WTC11 (cell line): Measurements from ENCODE around the gene DSTN. TPM values are rescaled to one million over a fixed set of nuclear protein-coding genes. Genes with fewer than 3 reads are reported as not detected.

Source experiments
- ATAC-seq: fragments of 200-7000 bp; cut with Tn5 transposase; 2 replicates; pipeline ENCODE4 v1.10.0; 2021; ENCODE audit warnings: mild to moderate bottlenecking, moderate library complexity
- CTCF ChIA-PET: fragments of 300-600 bp; sonication (Branson Sonifier 250); formaldehyde crosslinking; loops from one replicate; lab custom pipeline; 2021; ENCODE audit warnings: antibody characterized with exemption; lab: Charles Lee
- POLR2A ChIA-PET: fragments of 350-600 bp; sonication (Branson Sonifier 250); formaldehyde crosslinking; loops from one replicate; lab custom pipeline; 2021; ENCODE audit warnings: antibody characterized with exemption; lab: Charles Lee
- DNase-seq: peaks from one replicate; pipeline ENCODE4 v3.0.0; 2021; ENCODE audit warnings: low spot score
- H3K27ac Mint-ChIP-seq: 2 replicates; pipeline ENCODE4 v1.8.0; 2021; ENCODE audit warnings: mixed read lengths
- H3K27me3 Mint-ChIP-seq: 2 replicates; pipeline ENCODE4 v1.8.0; 2021; ENCODE audit warnings: low read depth, mild to moderate bottlenecking, moderate library complexity, mixed read lengths
- H3K36me3 Mint-ChIP-seq: 2 replicates; pipeline ENCODE4 v1.8.0; 2021; ENCODE audit warnings: mixed read lengths
- H3K4me1 Mint-ChIP-seq: 2 replicates; pipeline ENCODE4 v1.8.0; 2022; ENCODE audit warnings: mixed read lengths
- H3K4me3 Mint-ChIP-seq: 2 replicates; pipeline ENCODE4 v1.8.0; 2021; ENCODE audit warnings: mild to moderate bottlenecking, moderate library complexity, mixed read lengths
- H3K9me3 Mint-ChIP-seq: 2 replicates; pipeline ENCODE4 v1.8.0; 2021; ENCODE audit warnings: mixed read lengths
- CREM ChIP-seq: sonication (generic); formaldehyde crosslinking; IDR thresholded peaks from 2 replicates; pipeline ENCODE4 v1.8.1; 2022; ENCODE audit warnings: mild to moderate bottlenecking, missing genetic modification reagents, moderate library complexity
- ESRRA ChIP-seq: sonication (generic); formaldehyde crosslinking; IDR thresholded peaks from 2 replicates; pipeline ENCODE4 v1.8.1; 2022; ENCODE audit warnings: mild to moderate bottlenecking, missing genetic modification reagents, borderline replicate concordance
- ETV6 ChIP-seq: sonication (generic); formaldehyde crosslinking; IDR thresholded peaks from 2 replicates; pipeline ENCODE4 v1.8.1; 2022; ENCODE audit warnings: mild to moderate bottlenecking, missing genetic modification reagents
- FOXJ3 ChIP-seq: sonication (generic); formaldehyde crosslinking; IDR thresholded peaks from 2 replicates; pipeline ENCODE4 v1.9.0; 2021; ENCODE audit warnings: missing genetic modification reagents, mild to moderate bottlenecking, borderline replicate concordance
- NFYB ChIP-seq: sonication (generic); formaldehyde crosslinking; conservative IDR thresholded peaks from 2 replicates; pipeline ENCODE4 v1.8.0; 2022; ENCODE audit warnings: low read depth, missing genetic modification reagents
- OVOL2 ChIP-seq: fragments of 250-450 bp; sonication (Bioruptor Pico); IDR thresholded peaks from 2 replicates; pipeline ENCODE4 v1.9.0; 2021; ENCODE audit warnings: mild to moderate bottlenecking, borderline replicate concordance
- PRRX2 ChIP-seq: fragments of 250-450 bp; sonication (Bioruptor Pico); IDR thresholded peaks from 2 replicates; pipeline ENCODE4 v1.8.0; 2021; ENCODE audit warnings: mild to moderate bottlenecking
- RELA ChIP-seq: sonication (generic); formaldehyde crosslinking; IDR thresholded peaks from 2 replicates; pipeline ENCODE4 v1.8.1; 2022; ENCODE audit warnings: missing genetic modification reagents, mild to moderate bottlenecking, borderline replicate concordance
- SP1 ChIP-seq: sonication (generic); formaldehyde crosslinking; conservative IDR thresholded peaks from 2 replicates; pipeline ENCODE4 v1.8.1; 2022; ENCODE audit warnings: missing genetic modification reagents
- ZNF219 ChIP-seq: sonication (generic); formaldehyde crosslinking; IDR thresholded peaks from 2 replicates; pipeline ENCODE4 v1.8.0; 2023; ENCODE audit warnings: missing genetic modification reagents, mild to moderate bottlenecking, borderline replicate concordance
- ZNF317 ChIP-seq: sonication (generic); formaldehyde crosslinking; IDR thresholded peaks from 2 replicates; pipeline ENCODE4 v1.8.1; 2023; ENCODE audit warnings: low read depth, mild to moderate bottlenecking, moderate library complexity, missing genetic modification reagents, borderline replicate concordance
- ZNF671 ChIP-seq: fragments of 250-450 bp; sonication (Bioruptor Pico); IDR thresholded peaks from 2 replicates; pipeline ENCODE4 v1.8.0; 2021; ENCODE audit warnings: mild to moderate bottlenecking
- total RNA-seq: library from RNA; stranded (reverse); gene quantifications from 3 replicates; pipeline ENCODE4 v1.2.3, GENCODE V29; 2021
- TF ChIP-seq, protein P1 (sequence below): sonication (generic); formaldehyde crosslinking; conservative IDR thresholded peaks from 2 replicates; pipeline ENCODE4 v1.8.1; 2023; ENCODE audit warnings: mild to moderate bottlenecking, low read depth, missing genetic modification reagents, moderate library complexity
- TF ChIP-seq, protein P2 (sequence below): fragments of 250-450 bp; sonication (Bioruptor Pico); conservative IDR thresholded peaks from 2 replicates; pipeline ENCODE4 v1.9.0; 2021; ENCODE audit warnings: mild to moderate bottlenecking
- TF ChIP-seq, protein P3 (sequence below): sonication (generic); formaldehyde crosslinking; IDR thresholded peaks from 2 replicates; pipeline ENCODE4 v1.8.1; 2023; ENCODE audit warnings: mild to moderate bottlenecking, missing genetic modification reagents, moderate library complexity
- TF ChIP-seq, protein P4 (sequence below): sonication (generic); formaldehyde crosslinking; IDR thresholded peaks from 2 replicates; pipeline ENCODE4 v1.8.1; 2023; ENCODE audit warnings: mild to moderate bottlenecking, missing genetic modification reagents, moderate library complexity
- TF ChIP-seq, protein P5 (sequence below): sonication (generic); formaldehyde crosslinking; IDR thresholded peaks from 2 replicates; pipeline ENCODE4 v1.8.0; 2022; ENCODE audit warnings: missing genetic modification reagents
- TF ChIP-seq, protein P6 (sequence below): sonication (generic); formaldehyde crosslinking; IDR thresholded peaks from 2 replicates; pipeline ENCODE4 v1.8.0; 2022; ENCODE audit warnings: mild to moderate bottlenecking, missing genetic modification reagents
- TF ChIP-seq, protein P7 (sequence below): sonication (generic); formaldehyde crosslinking; IDR thresholded peaks from 2 replicates; pipeline ENCODE4 v1.8.1; 2022; ENCODE audit warnings: low read depth, mild to moderate bottlenecking, moderate library complexity, missing genetic modification reagents, borderline replicate concordance
- TF ChIP-seq, protein P8 (sequence below): sonication (generic); formaldehyde crosslinking; conservative IDR thresholded peaks from 2 replicates; pipeline ENCODE4 v1.8.1; 2022; ENCODE audit warnings: mild to moderate bottlenecking, missing genetic modification reagents

DSTN gene
- total RNA-seq, 1 experiment from 2014 or later: 153 TPM

DNA sequence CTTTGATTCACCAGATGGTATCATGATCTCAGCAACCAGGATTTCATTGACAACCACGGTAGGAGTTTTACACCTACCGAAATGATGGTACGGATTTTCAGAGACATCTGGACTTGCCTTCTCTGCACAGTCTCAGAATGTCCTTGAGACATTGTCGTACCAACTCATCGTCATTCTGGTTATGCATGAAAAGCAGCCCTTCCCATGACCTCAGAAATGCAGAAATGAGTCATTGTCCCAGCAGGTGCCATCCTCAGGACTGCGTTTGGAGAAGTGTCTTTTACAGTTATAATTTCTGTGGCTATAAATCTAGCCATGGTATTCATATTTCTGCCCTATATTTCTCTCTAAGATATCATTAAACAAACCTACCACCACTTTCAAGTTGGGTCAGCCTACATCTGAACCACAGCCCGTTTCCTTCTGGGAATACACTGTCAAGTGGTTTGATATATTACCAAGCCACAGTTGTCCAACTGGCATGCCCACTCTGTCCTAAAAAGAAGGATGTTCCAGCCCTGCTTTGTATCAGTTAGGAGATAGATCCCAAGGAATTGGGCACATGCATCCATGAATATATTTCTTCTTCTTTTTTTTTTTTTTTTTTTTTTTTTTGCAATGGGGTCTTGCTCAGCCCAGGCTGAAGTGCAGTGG is 31.2 kb upstream of the DSTN start:
- Mint-ChIP-seq H3K4me3 (no peak overlapping the region), H3K36me3 (peaks cover 4% of the 10 kb centered on the region)
- DNase-seq: no peak
- POLR2A ChIA-PET: interaction anchor here (0.6 kb wide), 1 partner anchor 30 kb away, joined by 9 read pairs; no protein-coding TSS in a partner anchor
- TF ChIP-seq, protein P1, sequence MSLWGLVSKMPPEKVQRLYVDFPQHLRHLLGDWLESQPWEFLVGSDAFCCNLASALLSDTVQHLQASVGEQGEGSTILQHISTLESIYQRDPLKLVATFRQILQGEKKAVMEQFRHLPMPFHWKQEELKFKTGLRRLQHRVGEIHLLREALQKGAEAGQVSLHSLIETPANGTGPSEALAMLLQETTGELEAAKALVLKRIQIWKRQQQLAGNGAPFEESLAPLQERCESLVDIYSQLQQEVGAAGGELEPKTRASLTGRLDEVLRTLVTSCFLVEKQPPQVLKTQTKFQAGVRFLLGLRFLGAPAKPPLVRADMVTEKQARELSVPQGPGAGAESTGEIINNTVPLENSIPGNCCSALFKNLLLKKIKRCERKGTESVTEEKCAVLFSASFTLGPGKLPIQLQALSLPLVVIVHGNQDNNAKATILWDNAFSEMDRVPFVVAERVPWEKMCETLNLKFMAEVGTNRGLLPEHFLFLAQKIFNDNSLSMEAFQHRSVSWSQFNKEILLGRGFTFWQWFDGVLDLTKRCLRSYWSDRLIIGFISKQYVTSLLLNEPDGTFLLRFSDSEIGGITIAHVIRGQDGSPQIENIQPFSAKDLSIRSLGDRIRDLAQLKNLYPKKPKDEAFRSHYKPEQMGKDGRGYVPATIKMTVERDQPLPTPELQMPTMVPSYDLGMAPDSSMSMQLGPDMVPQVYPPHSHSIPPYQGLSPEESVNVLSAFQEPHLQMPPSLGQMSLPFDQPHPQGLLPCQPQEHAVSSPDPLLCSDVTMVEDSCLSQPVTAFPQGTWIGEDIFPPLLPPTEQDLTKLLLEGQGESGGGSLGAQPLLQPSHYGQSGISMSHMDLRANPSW: no peak
- TF ChIP-seq ZNF317 (CRISPR knock-in tag) (no peak), NFYB (no peak), ESRRA (CRISPR knock-in tag) (no peak), FOXJ3 (CRISPR knock-in tag) (no peak), ETV6 (CRISPR knock-in tag) (no peak), RELA (CRISPR knock-in tag) (no peak), ZNF671 (CRISPR knock-in tag) (no peak), SP1 (CRISPR knock-in tag) (no peak), ZNF219 (CRISPR knock-in tag) (no peak), CREM (CRISPR knock-in tag) (no peak), PRRX2 (no peak), OVOL2 (CRISPR knock-in tag) (no peak)
- TF ChIP-seq, protein P2, sequence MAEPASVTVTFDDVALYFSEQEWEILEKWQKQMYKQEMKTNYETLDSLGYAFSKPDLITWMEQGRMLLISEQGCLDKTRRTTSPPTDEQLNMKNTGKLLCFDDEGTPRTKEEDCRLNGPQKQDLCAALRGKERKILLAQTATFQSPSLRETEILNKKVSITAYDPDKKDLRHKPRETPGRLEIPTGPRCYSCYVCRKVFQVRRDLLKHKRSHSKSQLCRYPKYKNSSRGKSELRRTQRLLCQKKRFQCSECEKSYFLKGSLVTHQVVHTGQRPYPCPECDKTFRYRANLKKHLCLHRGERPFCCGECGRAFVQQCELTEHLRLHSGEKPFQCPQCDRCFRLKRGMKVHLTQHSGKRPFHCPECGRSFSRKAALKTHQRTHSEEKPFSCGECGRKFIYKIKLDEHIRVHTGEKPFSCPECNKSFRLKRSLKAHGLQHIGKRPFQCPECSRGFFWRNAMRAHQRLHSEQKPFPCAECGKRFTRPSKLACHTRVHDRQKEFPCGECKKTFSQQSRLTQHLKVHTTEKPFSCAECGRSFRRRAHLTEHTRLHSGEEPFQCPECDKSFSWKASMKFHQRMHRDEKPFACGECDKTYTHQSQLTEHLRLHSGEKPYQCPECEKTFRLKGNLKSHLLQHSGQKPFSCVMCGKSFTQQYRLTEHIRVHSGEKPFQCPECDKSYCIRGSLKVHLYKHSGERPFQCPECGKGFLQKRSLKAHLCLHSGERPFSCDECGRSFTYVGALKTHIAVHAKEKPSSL: no peak
- TF ChIP-seq, protein P3, sequence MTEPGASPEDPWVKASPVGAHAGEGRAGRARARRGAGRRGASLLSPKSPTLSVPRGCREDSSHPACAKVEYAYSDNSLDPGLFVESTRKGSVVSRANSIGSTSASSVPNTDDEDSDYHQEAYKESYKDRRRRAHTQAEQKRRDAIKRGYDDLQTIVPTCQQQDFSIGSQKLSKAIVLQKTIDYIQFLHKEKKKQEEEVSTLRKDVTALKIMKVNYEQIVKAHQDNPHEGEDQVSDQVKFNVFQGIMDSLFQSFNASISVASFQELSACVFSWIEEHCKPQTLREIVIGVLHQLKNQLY (CRISPR knock-in tag): no peak
- TF ChIP-seq, protein P4, sequence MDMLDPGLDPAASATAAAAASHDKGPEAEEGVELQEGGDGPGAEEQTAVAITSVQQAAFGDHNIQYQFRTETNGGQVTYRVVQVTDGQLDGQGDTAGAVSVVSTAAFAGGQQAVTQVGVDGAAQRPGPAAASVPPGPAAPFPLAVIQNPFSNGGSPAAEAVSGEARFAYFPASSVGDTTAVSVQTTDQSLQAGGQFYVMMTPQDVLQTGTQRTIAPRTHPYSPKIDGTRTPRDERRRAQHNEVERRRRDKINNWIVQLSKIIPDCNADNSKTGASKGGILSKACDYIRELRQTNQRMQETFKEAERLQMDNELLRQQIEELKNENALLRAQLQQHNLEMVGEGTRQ (CRISPR knock-in tag): no peak
- TF ChIP-seq, protein P5, sequence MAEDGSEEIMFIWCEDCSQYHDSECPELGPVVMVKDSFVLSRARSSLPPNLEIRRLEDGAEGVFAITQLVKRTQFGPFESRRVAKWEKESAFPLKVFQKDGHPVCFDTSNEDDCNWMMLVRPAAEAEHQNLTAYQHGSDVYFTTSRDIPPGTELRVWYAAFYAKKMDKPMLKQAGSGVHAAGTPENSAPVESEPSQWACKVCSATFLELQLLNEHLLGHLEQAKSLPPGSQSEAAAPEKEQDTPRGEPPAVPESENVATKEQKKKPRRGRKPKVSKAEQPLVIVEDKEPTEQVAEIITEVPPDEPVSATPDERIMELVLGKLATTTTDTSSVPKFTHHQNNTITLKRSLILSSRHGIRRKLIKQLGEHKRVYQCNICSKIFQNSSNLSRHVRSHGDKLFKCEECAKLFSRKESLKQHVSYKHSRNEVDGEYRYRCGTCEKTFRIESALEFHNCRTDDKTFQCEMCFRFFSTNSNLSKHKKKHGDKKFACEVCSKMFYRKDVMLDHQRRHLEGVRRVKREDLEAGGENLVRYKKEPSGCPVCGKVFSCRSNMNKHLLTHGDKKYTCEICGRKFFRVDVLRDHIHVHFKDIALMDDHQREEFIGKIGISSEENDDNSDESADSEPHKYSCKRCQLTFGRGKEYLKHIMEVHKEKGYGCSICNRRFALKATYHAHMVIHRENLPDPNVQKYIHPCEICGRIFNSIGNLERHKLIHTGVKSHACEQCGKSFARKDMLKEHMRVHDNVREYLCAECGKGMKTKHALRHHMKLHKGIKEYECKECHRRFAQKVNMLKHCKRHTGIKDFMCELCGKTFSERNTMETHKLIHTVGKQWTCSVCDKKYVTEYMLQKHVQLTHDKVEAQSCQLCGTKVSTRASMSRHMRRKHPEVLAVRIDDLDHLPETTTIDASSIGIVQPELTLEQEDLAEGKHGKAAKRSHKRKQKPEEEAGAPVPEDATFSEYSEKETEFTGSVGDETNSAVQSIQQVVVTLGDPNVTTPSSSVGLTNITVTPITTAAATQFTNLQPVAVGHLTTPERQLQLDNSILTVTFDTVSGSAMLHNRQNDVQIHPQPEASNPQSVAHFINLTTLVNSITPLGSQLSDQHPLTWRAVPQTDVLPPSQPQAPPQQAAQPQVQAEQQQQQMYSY (CRISPR knock-in tag): no peak
- TF ChIP-seq, protein P6, sequence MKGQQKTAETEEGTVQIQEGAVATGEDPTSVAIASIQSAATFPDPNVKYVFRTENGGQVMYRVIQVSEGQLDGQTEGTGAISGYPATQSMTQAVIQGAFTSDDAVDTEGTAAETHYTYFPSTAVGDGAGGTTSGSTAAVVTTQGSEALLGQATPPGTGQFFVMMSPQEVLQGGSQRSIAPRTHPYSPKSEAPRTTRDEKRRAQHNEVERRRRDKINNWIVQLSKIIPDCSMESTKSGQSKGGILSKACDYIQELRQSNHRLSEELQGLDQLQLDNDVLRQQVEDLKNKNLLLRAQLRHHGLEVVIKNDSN: no peak
- TF ChIP-seq, protein P7, sequence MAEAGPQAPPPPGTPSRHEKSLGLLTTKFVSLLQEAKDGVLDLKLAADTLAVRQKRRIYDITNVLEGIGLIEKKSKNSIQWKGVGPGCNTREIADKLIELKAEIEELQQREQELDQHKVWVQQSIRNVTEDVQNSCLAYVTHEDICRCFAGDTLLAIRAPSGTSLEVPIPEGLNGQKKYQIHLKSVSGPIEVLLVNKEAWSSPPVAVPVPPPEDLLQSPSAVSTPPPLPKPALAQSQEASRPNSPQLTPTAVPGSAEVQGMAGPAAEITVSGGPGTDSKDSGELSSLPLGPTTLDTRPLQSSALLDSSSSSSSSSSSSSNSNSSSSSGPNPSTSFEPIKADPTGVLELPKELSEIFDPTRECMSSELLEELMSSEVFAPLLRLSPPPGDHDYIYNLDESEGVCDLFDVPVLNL (CRISPR knock-in tag): no peak
- TF ChIP-seq, protein P8, sequence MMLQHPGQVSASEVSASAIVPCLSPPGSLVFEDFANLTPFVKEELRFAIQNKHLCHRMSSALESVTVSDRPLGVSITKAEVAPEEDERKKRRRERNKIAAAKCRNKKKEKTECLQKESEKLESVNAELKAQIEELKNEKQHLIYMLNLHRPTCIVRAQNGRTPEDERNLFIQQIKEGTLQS (CRISPR knock-in tag): no peak
- TF ChIP-seq, all 79 proteins: peak for 0
- H3K27me3 Mint-ChIP-seq: no peaks in the 10 kb centered on the region
- no peak overlapping the region for H3K27ac Mint-ChIP-seq
- peaks cover 16% of the 10 kb centered on the region for H3K4me1 Mint-ChIP-seq
- ATAC-seq: no peak
- CTCF ChIA-PET: interaction anchor here (1.0 kb wide), 1 partner anchor 79 kb away, joined by 3 read pairs; no protein-coding TSS in a partner anchor
- peaks cover 4% of the 10 kb centered on the region for H3K9me3 Mint-ChIP-seq
